Smooth muscle cell (in vitro differentiated cells): Measurements from ENCODE around the gene CDC14A. TPM values are rescaled to one million over a fixed set of nuclear protein-coding genes. Genes with fewer than 3 reads are reported as not detected.

Experiments
- DNase-seq: peaks from one replicate; lab custom pipeline; 2025; ENCODE audit not compliant: unreplicated experiment; lab: John Stamatoyannopoulos, UW
- H2AFZ ChIP-seq: fragments of 200-600 bp; sonication (generic); 2 replicates; pipeline ENCODE4 v1.6.0; 2016; ENCODE audit warnings: antibody characterized with exemption, low read depth, mild to moderate bottlenecking
- H3F3A ChIP-seq: fragments of 200-600 bp; sonication (generic); 2 replicates; pipeline ENCODE4 v1.6.0; 2017; ENCODE audit warnings: antibody characterized with exemption, low read depth
- H3K27ac ChIP-seq: fragments of 200-600 bp; sonication (generic); 2 replicates; pipeline ENCODE4 v1.5.1; 2016; ENCODE audit warnings: low read depth, mild to moderate bottlenecking
- H3K27me3 ChIP-seq: fragments of 200-600 bp; sonication (generic); 2 replicates; pipeline ENCODE4 v1.6.1; 2016; ENCODE audit warnings: low read depth, mild to moderate bottlenecking
- H3K36me3 ChIP-seq: fragments of 200-600 bp; sonication (generic); 2 replicates; pipeline ENCODE4 v1.5.1; 2016; ENCODE audit warnings: low read depth
- H3K4me1 ChIP-seq: fragments of 200-600 bp; sonication (generic); 2 replicates; pipeline ENCODE4 v1.5.1; 2016; ENCODE audit warnings: low read depth
- H3K4me2 ChIP-seq: fragments of 200-600 bp; sonication (generic); 2 replicates; pipeline ENCODE4 v1.6.0; 2016; ENCODE audit warnings: mild to moderate bottlenecking
- H3K4me3 ChIP-seq: fragments of 200-600 bp; sonication (generic); 2 replicates; pipeline ENCODE4 v1.5.1; 2016; ENCODE audit warnings: mild to moderate bottlenecking
- H3K79me2 ChIP-seq: fragments of 200-600 bp; sonication (generic); 2 replicates; pipeline ENCODE4 v1.6.0; 2016; ENCODE audit warnings: low read depth, mild to moderate bottlenecking
- H3K9ac ChIP-seq: fragments of 200-600 bp; sonication (generic); 2 replicates; pipeline ENCODE4 v1.6.0; 2016; ENCODE audit warnings: low read depth
- H3K9me3 ChIP-seq: fragments of 200-600 bp; sonication (generic); replicated peaks from 2 replicates; pipeline ENCODE4 v1.5.1; 2016; ENCODE audit warnings: low read depth
- H4K20me1 ChIP-seq: fragments of 200-600 bp; sonication (generic); 2 replicates; pipeline ENCODE4 v1.6.0; 2016; ENCODE audit warnings: low read depth
- WGBS: methylation state at CpG from one replicate; pipeline ENCODE4 v1.1.7; 2016; ENCODE audit warnings: low lambda C conversion rate; 5-methylcytosine and 5-hydroxymethylcytosine counted together
- polyA plus RNA-seq: library from polyadenylated mRNA; unstranded; fragments of >200 nt; fragmentation: Nextera tagmentation; extraction: Ambion mirVana; gene quantifications from 2 replicates; pipeline ENCODE4 v1.2.1, GENCODE V29; 2016
- total RNA-seq: library from RNA; depleted of rRNA; stranded (reverse); fragments of >200 nt; gene quantifications from 2 replicates; pipeline ENCODE4 v1.2.3, GENCODE V29; 2014
- TF ChIP-seq, protein P1 (sequence below): fragments of 200-600 bp; sonication (generic); IDR thresholded peaks from 2 replicates; pipeline ENCODE4 v1.5.1; 2017; ENCODE audit warnings: borderline replicate concordance, mild to moderate bottlenecking, antibody characterized with exemption; ENCODE audit not compliant: insufficient read depth, poor library complexity, severe bottlenecking

CDC14A gene
- total and polyA plus RNA-seq, 2 experiments from 2014 or later, result 2.8 to 15.9 TPM

DNA sequence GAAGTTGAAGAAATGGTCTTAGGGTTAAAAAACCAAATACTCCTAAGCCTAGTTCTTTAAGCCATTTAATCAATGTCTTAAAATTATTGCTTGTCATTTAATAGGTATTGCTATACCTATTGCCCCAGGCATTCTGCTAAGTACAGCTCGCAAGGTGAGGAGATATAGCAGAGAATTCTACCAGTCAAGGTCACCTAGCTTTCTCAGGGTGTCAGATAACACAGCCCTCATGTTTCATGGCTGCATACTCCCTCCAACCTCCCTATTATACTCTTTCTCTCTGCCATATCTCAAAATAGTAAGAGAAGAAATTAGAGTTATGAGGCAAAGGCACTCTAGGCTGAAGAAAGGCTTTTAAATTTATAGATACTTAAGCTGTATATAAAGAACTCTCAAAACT is 117.3 kb downstream of the CDC14A start:
- 85% methylated on average over 1 of the region's 1 CpG for WGBS
- no peaks in the 10 kb centered on the region for H3K4me1 ChIP-seq
- TF ChIP-seq, protein P1, sequence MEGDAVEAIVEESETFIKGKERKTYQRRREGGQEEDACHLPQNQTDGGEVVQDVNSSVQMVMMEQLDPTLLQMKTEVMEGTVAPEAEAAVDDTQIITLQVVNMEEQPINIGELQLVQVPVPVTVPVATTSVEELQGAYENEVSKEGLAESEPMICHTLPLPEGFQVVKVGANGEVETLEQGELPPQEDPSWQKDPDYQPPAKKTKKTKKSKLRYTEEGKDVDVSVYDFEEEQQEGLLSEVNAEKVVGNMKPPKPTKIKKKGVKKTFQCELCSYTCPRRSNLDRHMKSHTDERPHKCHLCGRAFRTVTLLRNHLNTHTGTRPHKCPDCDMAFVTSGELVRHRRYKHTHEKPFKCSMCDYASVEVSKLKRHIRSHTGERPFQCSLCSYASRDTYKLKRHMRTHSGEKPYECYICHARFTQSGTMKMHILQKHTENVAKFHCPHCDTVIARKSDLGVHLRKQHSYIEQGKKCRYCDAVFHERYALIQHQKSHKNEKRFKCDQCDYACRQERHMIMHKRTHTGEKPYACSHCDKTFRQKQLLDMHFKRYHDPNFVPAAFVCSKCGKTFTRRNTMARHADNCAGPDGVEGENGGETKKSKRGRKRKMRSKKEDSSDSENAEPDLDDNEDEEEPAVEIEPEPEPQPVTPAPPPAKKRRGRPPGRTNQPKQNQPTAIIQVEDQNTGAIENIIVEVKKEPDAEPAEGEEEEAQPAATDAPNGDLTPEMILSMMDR, result no peak

DNA sequence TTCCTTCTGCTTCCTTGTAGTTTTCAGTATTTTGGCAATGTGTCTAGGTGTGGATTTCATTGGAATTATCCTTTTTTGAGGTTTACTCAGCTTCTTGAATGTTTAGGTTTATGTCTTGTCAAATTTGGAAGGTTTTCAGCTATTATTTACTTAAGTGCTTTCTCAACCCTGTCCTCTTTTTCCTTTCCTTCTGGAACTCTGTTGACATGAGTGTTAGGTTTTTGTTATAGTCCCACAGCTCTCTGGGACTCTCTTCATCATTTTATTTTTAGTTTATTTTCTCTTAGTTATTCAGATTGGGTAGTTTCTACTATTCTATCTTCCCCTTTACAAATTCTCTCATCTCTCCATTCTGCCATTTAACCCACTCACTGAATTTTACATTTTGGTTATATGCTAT is 122.5 kb downstream of the CDC14A start:
- no peaks in the 10 kb centered on the region for H3K27me3 ChIP-seq
- no peaks in the 10 kb centered on the region for H3K36me3 ChIP-seq
- no peak overlapping the region for H3K4me3 ChIP-seq
- H4K20me1 ChIP-seq, result no peaks in the 10 kb centered on the region
- DNase-seq, result no peak
- no peak overlapping the region for H3K9ac ChIP-seq
- H3F3A ChIP-seq, result no peaks in the 10 kb centered on the region
- no peak overlapping the region for H2AFZ ChIP-seq
- no peaks in the 10 kb centered on the region for H3K79me2 ChIP-seq
- H3K27ac ChIP-seq, result no peak overlapping the region
- H3K9me3 ChIP-seq, result no peaks in the 10 kb centered on the region
- H3K4me1 ChIP-seq, result no peaks in the 10 kb centered on the region
- TF ChIP-seq, protein P1, result no peak
- H3K4me2 ChIP-seq, result no peak overlapping the region

More for the DNA sequence above, 117.3 kb downstream of the CDC14A start:
- H3F3A ChIP-seq, result no peaks in the 10 kb centered on the region
- H3K27ac ChIP-seq, result no peak overlapping the region
- H2AFZ ChIP-seq, result no peak overlapping the region
- no peaks in the 10 kb centered on the region for H3K27me3 ChIP-seq
- no peak overlapping the region for H3K4me3 ChIP-seq
- DNase-seq, result no peak
- H3K79me2 ChIP-seq, result no peaks in the 10 kb centered on the region
- H3K9me3 ChIP-seq, result no peaks in the 10 kb centered on the region
- no peak overlapping the region for H3K4me2 ChIP-seq
- no peak overlapping the region for H3K9ac ChIP-seq
- H4K20me1 ChIP-seq, result no peaks in the 10 kb centered on the region
- no peaks in the 10 kb centered on the region for H3K36me3 ChIP-seq

DNA sequence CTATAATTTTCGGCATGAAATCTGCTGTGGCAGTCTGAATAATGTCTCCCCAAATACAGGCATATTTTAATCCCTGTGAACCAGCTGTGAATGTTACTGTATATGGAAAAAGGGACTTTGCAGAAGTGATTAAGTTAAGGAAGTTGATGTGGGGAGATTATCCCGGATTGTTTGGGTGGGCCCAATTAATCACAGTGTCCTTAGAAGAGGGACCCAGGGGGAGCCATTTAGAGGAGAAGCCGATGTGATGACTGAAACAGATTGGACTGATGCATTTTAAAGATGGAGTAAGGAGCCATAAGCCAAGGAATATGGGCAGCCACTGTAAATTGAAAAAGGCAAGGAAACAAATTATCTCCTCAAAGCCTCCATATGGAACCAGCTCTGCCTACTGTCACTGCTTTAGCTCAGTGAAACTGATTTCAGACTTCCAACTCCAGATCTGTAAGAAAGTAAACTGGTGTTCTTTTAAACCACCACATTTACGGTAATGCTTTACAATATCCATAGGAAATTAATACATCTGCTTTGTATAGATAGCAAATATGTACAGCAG is 124.5 kb downstream of the CDC14A start:
- TF ChIP-seq, protein P1, result no peak
- no peaks in the 10 kb centered on the region for H4K20me1 ChIP-seq
- no peaks in the 10 kb centered on the region for H3K27me3 ChIP-seq
- DNase-seq, result no peak
- no peaks in the 10 kb centered on the region for H3K36me3 ChIP-seq
- H3K9ac ChIP-seq, result no peak overlapping the region
- H3K4me1 ChIP-seq, result no peaks in the 10 kb centered on the region
- no peak overlapping the region for H2AFZ ChIP-seq
- H3K9me3 ChIP-seq, result no peaks in the 10 kb centered on the region
- H3K4me3 ChIP-seq, result no peak overlapping the region
- H3K27ac ChIP-seq, result no peak overlapping the region
- no peak overlapping the region for H3K4me2 ChIP-seq
- no peaks in the 10 kb centered on the region for H3K79me2 ChIP-seq
- no peaks in the 10 kb centered on the region for H3F3A ChIP-seq
- 88% methylated on average over 4 of the region's 4 CpGs for WGBS

DNA sequence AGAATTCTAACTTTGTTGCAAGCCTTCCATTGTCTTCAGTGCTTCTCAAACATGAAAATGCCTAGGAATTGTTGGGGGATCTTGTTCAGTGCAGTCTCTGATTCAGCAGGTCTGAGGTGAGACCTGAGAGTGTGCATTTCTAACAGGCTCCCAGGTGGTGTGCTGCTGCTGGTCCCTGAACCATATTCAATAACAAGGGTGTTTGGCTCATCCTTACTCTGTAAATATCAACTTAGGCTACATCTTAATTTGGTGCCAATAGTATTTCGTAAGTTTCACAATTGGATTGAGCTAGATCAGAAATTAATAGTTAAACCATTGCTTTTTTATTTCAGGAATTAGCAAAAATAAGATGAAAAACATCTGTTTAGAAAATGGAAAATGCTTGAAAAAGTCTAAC is 126.5 kb downstream of the CDC14A start:
- Histone ChIP-seq H3K4me2 (no peak overlapping the region), H4K20me1 (no peaks in the 10 kb centered on the region), H3K27ac (no peak overlapping the region), H3K27me3 (no peaks in the 10 kb centered on the region), H3K4me3 (no peak overlapping the region), H3F3A (no peaks in the 10 kb centered on the region), H2AFZ (no peak overlapping the region), H3K9me3 (no peaks in the 10 kb centered on the region), H3K4me1 (no peaks in the 10 kb centered on the region), H3K9ac (no peak overlapping the region), H3K79me2 (no peaks in the 10 kb centered on the region), H3K36me3 (no peaks in the 10 kb centered on the region)
- TF ChIP-seq, protein P1, result no peak
- no peak for DNase-seq
- 97% methylated on average over 1 of the region's 1 CpG for WGBS
